Measurements from ENCODE around the gene PARD3B.

- TF ChIP-seq CTCF (conservative IDR thresholded peaks at IDR 0.05; ENCODE audit: low read depth, low read length) = no peak
- no peak for TF ChIP-seq EZH2 (IDR thresholded peaks at IDR 0.05; ENCODE audit: low read length, unreplicated experiment)
- no peak for TF ChIP-seq EZH2phosphoT487 (IDR thresholded peaks at IDR 0.05; ENCODE audit: borderline replicate concordance, low read length)
Observed at GRCh38 chr2:204890680-204891079, 345.4 kb downstream of the PARD3B start.

Data from PC-3 (cell line).